Measurements from ENCODE around the gene ERCC6L2. TPM values are rescaled to one million over a fixed set of nuclear protein-coding genes. Genes with fewer than 3 reads are reported as not detected.

Gene ERCC6L2
- total and polyA plus RNA-seq, 2 of the 4 experiments (the other 2 are of a cell fraction) = 13.0 to 67.6 TPM

DNA sequence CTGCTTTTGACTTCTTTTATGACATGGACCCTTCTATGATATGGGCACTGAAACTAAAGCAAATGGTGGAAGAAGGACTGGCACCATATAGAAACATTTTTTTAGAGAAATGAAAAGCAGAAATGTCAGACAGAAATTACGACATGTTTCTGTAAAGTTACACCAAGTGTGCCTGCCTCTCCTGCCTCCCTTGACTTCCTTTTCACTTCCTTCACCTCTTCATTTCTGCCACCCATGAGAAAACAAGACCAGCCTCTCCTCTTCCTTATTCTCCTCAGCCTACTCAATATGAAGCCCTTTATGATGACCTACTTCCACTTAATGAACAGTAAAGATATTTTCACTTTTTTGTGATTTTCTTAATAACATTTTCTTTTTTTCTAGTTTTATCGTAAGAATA, 44.5 kb downstream of the ERCC6L2 start:
- no peaks in the 10 kb centered on the region for H4K20me1 ChIP-seq (ENCODE audit: insufficient read depth, low read length)
- TF ChIP-seq RCOR1 (IDR thresholded peaks at IDR 0.05; ENCODE audit: insufficient replicate concordance, low read length) (no peak), CEBPB (IDR thresholded peaks at IDR 0.05; ENCODE audit: low read depth, low read length) (no peak), RAD21 (IDR thresholded peaks at IDR 0.05; ENCODE audit: low read length) (no peak), MAZ (IDR thresholded peaks at IDR 0.05; ENCODE audit: borderline replicate concordance, low read depth, low read length) (no peak)
- TF ChIP-seq, protein P1, sequence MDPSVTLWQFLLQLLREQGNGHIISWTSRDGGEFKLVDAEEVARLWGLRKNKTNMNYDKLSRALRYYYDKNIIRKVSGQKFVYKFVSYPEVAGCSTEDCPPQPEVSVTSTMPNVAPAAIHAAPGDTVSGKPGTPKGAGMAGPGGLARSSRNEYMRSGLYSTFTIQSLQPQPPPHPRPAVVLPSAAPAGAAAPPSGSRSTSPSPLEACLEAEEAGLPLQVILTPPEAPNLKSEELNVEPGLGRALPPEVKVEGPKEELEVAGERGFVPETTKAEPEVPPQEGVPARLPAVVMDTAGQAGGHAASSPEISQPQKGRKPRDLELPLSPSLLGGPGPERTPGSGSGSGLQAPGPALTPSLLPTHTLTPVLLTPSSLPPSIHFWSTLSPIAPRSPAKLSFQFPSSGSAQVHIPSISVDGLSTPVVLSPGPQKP (IDR thresholded peaks at IDR 0.05; ENCODE audit: borderline replicate concordance, low read depth, low read length) = no peak
- H3K4ac ChIP-seq (ENCODE audit: low read depth, low read length) = no peak overlapping the region
- H3K18ac ChIP-seq (ENCODE audit: low read depth, low read length) = no peak overlapping the region
- dilution Hi-C loops (cut with HindIII; ENCODE audit: low sequenced_read_pairs, unreplicated experiment) = no loop called here
- no peak overlapping the region for H3K9ac ChIP-seq (ENCODE audit: low read depth, low read length)
- peaks cover 19% of the 10 kb centered on the region for H3K36me3 ChIP-seq (ENCODE audit: control insufficient read depth, insufficient read depth, low read length)
- no peak overlapping the region for H2BK5ac ChIP-seq (ENCODE audit: low read depth, low read length, poor library complexity, severe bottlenecking)
- CTCF ChIA-PET = no interaction called here
- in situ Hi-C loops (cut with MboI; ENCODE audit: low sequenced_read_pairs) = no loop called here
- POLR2A ChIA-PET (ENCODE audit: unreplicated experiment) = no interaction called here
- H3K56ac ChIP-seq (ENCODE audit: extremely low read depth, insufficient read depth, low read length) = no peak overlapping the region
- no peak overlapping the region for H3K14ac ChIP-seq (replicated peaks; ENCODE audit: low read depth, low read length)
- BruUV-seq (replicated peaks) = no TSS peak
- no peak overlapping the region for H4K8ac ChIP-seq (ENCODE audit: low read depth in 2 of 2, low read length in 2 of 2)
- no peak overlapping the region for H2BK15ac ChIP-seq (ENCODE audit: low read depth, low read length)
- H3K4me3 ChIP-seq (ENCODE audit: insufficient read depth, low read depth, low read length) = no peak overlapping the region
- H3K79me1 ChIP-seq (ENCODE audit: low read depth in 1 of 2, low read length in 2 of 2) = peaks cover 6 to 8% of the 10 kb centered on the region in 2 experiments; a peak in 2 of 4 replicates
- no peak overlapping the region for H3K4me2 ChIP-seq (ENCODE audit: low read depth, low read length)
- no peak overlapping the region for H3K23ac ChIP-seq (ENCODE audit: low read depth, low read length)
- no peak overlapping the region for H2AK5ac ChIP-seq (ENCODE audit: low read depth, low read length)
- no peak overlapping the region for H4K5ac ChIP-seq (ENCODE audit: low read depth, low read length)
- no peaks in the 10 kb centered on the region for H3K27me3 ChIP-seq (ENCODE audit: control insufficient read depth, insufficient read depth, low read length)
- 100% methylated on average over 1 of the region's 2 CpGs; no CpG with 5 or more reads in 1 of the 2 experiments for WGBS, 2 experiments (ENCODE audit: extremely low coverage in 2 of 2, insufficient read length in 1 of 2)
- H2AK9ac ChIP-seq (replicated peaks; ENCODE audit: low read depth, low read length, poor library complexity) = no peak overlapping the region
- no peak overlapping the region for H2BK120ac ChIP-seq (ENCODE audit: low read depth, low read length)
- H3K4me1 ChIP-seq (ENCODE audit: control insufficient read depth, insufficient read depth, low read length) = no peaks in the 10 kb centered on the region
- DNase-seq = no peak
- no peak overlapping the region for H4K91ac ChIP-seq (ENCODE audit: insufficient read depth, low read depth, low read length)
- no peaks in the 10 kb centered on the region for H3K9me1 ChIP-seq (ENCODE audit: insufficient read depth, low read length)
- intact Hi-C loops (cut with micrococcal nuclease) = no loop called here
- H2BK20ac ChIP-seq (ENCODE audit: low read depth, low read length) = no peak overlapping the region
- no peaks in the 10 kb centered on the region for H3K9me3 ChIP-seq (ENCODE audit: control insufficient read depth, insufficient read depth, low read length)
- ATAC-seq (ENCODE audit: low read depth) = no peak
- H2AFZ ChIP-seq (replicated peaks; ENCODE audit: low read length, poor library complexity) = no peak overlapping the region
- H3K27ac ChIP-seq (ENCODE audit: insufficient read depth, low read length) = no peak overlapping the region
